GM12872 (cell line): ENCODE results near the gene NAT14.

ENCODE experiments used
- TF ChIP-seq, protein P1 (sequence below): IDR thresholded peaks from 3 replicates; pipeline ENCODE4 v1.5.1; 2011; ENCODE audit warnings: low read depth, mild to moderate bottlenecking, low read length, moderate library complexity; ENCODE audit not compliant: insufficient read depth

NAT14 gene

DNA sequence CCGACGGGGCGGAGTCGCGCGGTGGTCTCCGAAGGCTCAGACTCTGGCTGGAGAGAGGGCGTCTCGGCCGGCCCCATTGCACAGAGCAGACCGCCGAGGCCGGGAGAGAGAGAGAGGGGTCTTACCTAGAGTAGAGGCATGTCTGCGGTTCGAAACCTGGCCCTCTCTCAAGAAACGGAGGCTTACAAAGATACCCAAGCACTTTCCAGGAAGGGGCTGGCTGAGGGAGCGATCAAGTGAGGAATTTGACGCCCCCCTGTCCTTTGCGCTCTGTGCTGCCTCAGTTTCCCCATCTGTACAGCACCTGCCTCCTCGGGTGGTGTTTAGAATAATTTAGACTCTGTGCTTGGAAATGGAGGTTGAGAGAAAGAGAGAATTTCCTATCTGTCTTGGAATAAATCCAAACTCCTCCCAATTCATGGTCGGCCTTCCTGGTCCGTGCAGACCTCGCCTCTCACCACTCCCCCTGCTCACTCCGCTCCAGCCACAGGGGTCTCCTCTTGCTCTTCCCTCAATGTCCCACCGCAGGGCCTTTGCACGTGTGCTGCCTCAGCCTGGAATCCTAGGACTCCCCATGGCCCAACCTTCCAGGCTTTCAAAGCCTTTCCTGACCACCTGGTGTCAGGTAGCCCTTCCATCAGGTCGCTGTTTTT lies 22.9 kb upstream of the NAT14 start:
- TF ChIP-seq, protein P1, sequence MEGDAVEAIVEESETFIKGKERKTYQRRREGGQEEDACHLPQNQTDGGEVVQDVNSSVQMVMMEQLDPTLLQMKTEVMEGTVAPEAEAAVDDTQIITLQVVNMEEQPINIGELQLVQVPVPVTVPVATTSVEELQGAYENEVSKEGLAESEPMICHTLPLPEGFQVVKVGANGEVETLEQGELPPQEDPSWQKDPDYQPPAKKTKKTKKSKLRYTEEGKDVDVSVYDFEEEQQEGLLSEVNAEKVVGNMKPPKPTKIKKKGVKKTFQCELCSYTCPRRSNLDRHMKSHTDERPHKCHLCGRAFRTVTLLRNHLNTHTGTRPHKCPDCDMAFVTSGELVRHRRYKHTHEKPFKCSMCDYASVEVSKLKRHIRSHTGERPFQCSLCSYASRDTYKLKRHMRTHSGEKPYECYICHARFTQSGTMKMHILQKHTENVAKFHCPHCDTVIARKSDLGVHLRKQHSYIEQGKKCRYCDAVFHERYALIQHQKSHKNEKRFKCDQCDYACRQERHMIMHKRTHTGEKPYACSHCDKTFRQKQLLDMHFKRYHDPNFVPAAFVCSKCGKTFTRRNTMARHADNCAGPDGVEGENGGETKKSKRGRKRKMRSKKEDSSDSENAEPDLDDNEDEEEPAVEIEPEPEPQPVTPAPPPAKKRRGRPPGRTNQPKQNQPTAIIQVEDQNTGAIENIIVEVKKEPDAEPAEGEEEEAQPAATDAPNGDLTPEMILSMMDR: no peak

DNA sequence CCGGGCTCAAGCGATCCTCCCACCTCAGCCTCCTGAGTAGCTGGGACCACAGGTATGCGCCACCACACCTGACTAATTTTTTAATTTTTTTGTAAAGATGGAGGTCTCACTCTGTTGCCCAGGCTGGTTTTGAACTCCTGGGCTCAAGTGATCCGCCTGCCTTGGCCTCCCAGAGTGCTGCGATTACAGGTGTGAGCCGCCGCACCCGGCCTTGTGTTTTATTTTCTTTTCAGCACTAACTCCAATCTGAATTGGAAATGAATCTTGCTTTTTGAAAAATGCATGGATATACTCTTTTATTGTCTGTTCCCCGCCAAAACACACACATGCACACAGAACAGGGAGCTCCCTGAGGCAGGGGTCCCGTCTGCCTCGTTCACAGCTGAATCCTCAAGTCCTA lies 22.3 kb upstream of the NAT14 start:
- TF ChIP-seq, protein P1: no peak

DNA sequence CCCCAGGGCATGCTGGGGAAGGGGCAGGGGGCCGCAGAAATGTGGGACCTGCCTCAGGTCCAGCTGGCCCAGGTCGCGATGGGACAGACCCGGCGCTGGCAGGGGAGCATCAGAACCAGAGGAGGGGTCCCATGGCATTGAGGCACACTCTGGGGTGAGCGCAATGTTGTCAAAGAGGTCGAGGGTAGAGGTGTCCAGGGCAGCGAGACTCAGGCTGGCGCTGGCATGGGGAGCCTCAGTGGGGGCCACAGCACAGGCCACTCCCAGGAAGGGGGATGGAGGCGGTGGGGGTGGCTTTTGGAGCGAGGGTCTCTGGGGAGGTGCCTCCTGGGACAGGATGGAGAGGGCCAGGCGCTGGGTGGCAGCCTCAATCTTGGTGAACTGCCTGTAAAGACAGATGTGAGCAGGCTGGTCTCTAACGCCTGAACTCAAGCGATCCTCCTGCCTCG lies 21.4 kb upstream of the NAT14 start:
- TF ChIP-seq, protein P1: no peak

DNA sequence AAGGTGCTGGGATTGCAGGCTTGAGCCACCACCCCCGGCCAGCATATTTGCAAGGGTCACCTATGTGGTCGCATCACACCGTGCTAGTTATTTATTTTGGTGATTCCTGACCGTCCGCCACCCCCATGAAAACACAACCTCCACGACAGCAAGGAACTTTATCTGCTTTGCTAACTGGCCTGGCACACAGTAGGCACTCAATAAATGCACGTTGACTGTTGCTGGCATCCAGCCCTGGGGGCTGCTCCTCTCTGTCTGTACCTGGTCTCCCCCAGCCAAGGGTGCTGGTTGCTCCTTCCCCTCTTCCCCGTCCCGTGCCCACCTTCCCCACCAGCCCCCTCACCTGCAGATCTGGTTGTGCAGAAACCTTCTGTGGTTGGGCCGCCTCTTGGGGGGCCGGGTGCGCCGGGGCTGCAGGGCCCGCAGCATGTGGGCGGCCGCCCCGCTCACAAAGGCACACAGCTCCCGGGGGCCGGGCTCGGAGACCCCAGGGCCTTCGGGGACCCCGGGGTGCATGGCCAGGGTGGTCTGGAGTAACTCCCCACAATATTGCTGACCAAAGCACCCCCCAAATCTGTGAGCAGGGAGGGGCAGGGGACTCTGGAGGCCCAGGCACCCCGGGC lies 20.8 kb upstream of the NAT14 start:
- TF ChIP-seq, protein P1: no peak

DNA sequence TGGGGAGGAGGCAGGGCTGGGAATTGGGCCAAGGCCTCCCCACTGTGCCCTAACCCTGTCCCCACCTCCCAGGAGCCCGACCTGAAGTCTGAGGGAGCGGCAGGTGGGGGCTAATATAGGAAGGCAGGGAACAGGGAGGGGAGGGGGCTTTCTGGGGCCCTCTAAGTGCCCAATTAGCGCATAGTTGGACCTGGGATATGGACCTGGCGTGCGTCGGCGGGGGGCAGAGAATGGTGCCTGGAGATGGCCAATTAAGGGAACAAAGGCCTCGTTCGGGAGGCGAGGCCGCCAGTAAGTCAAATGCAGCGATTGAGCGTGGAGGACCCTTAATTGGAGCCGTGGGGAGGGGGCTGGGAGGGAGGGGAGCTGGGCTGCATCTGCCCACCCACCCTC lies 20.3 kb upstream of the NAT14 start, which contains the start of gene C19orf85:
Gene C19orf85, minus strand, starts transcription at position 90 of the 393 bp plus-strand sequence. CDS start 197 bp downstream, outside the sequence.
- TF ChIP-seq, protein P1: no peak

DNA sequence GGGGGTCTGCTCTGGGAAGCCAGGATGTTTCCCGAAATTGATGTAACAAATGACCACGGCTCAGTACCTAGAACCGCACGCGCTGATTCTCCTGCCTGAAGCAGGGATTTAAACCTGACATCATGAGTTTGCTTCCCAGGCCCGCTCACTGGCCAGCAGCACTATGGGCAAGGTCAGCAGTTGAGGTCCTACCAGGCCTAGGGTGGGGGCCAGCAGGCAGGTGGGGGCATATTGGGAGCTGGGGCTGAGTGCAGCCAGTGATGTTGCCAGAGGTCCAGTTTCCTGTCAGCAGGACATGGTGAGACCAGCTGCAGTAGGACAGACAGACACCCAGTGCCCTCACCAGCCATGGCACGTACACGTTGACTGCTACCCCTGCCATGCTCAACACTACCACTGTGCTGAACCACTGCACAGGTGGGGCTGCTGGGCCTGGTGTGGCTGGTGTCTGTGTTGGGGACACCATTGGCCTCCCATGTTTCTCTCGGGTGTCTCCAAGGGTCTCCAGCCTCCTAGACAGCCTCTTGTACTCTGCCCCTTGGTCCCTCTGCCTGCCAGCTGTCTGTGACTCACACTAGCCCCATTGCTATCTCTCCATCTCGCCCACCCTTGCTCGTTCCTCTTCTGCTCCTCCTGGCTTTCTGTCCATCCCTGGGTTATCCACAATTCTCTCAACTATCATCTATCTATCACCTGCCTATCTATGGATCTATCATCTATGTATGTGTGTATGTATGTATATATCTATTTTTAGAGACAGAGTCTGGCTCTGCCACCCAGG lies 19.3 kb upstream of the NAT14 start:
- TF ChIP-seq, protein P1: no peak

DNA sequence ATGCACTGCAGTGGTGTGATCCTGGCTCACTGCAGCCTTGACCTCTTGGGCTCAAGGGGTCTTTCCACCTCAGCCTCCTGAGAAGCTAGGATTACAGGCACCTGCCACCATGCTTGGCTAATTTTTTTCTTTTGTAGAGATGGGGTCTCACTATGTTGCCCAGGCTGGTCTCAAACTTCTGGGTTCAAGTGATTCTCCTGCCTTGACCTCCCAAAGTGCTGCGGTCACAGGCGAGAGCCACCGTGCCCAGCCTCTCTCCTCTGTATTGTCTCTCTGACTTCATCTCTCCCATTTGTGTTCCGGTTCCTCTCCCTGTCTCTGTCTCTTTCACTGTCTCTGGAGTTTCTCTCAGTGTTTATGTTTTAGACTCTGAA lies 18.8 kb upstream of the NAT14 start:
- TF ChIP-seq, protein P1: no peak
